A204.1 (cell line): ENCODE results near the gene C8G.

Source experiments
- FAIRE-seq: peaks from 2 replicates; lab custom pipeline; 2012; peaks lifted over from hg19 to GRCh38; lab: Jason Lieb, UNC

Gene C8G

GRCh38 chr9:136941231-136942111 lies 3.6 kb upstream of the C8G start:
- no peak for FAIRE-seq

- FAIRE-seq, result no peak
These were observed 2.7 kb upstream of the C8G start for GRCh38 chr9:136942112-136942880.

- FAIRE-seq, result no peak
These were observed 2.2 kb upstream of the C8G start for GRCh38 chr9:136942881-136943230.

GRCh38 chr9:136943291-136944211 lies 1.5 kb upstream of the C8G start:
- no peak for FAIRE-seq

GRCh38 chr9:136944212-136944518 lies 878 bp upstream of the C8G start:
- no peak for FAIRE-seq

GRCh38 chr9:136945333-136946227 lies 537 bp downstream of the C8G start:
- FAIRE-seq, result no peak

GRCh38 chr9:136946228-136947027 lies 1.4 kb downstream of the C8G start:
- no peak for FAIRE-seq

GRCh38 chr9:136947028-136947891 lies 2.2 kb downstream of the C8G start:
- no peak for FAIRE-seq

- FAIRE-seq, result no peak
These were observed 3.0 kb downstream of the C8G start for GRCh38 chr9:136947955-136948510.

GRCh38 chr9:136949239-136949816 lies 4.3 kb downstream of the C8G start:
- FAIRE-seq, result no peak

GRCh38 chr9:136949817-136950655 lies 5.0 kb downstream of the C8G start:
- FAIRE-seq, result no peak

GRCh38 chr9:136950656-136951276 lies 5.7 kb downstream of the C8G start:
- FAIRE-seq, result no peak

- FAIRE-seq, result no peak
These were observed 6.7 kb downstream of the C8G start, which contains the start of gene LCN12 for GRCh38 chr9:136951541-136952320. LCN12 (plus strand) TSS chr9:136952273; CDS start chr9:136952328, 55 bp downstream.

- FAIRE-seq, result no peak
These were observed 7.3 kb downstream of the C8G start for GRCh38 chr9:136952321-136952850.

GRCh38 chr9:136952876-136953770 lies 8.1 kb downstream of the C8G start:
- FAIRE-seq, result no peak
